HAP-1 (cell line): Measurements from ENCODE around the gene ARL6IP4.

Experiments used
- DNase-seq, 2 experiments: peaks; one replicate each; pipeline ENCODE4 v3.0.0-alpha.2; 2016 to 2020; ENCODE audit warnings: low spot score in 2 of 2
- H3K27me3 ChIP-seq: fragments of 250-450 bp; sonication (Bioruptor Pico); 2 replicates; pipeline ENCODE4 v1.5.1; 2020; ENCODE audit warnings: low read depth, mild to moderate bottlenecking, moderate library complexity
- H3K36me3 ChIP-seq: fragments of 250-450 bp; sonication (Bioruptor Pico); replicated peaks from 2 replicates; pipeline ENCODE4 v1.5.1; 2020; ENCODE audit warnings: mild to moderate bottlenecking
- H3K4me1 ChIP-seq: fragments of 250-450 bp; sonication (Bioruptor Pico); 2 replicates; pipeline ENCODE4 v1.5.1; 2020; ENCODE audit warnings: mild to moderate bottlenecking
- H3K4me3 ChIP-seq: fragments of 250-450 bp; sonication (Bioruptor Pico); 2 replicates; pipeline ENCODE4 v1.5.1; 2020; ENCODE audit warnings: mild to moderate bottlenecking, moderate library complexity
- H3K9me3 ChIP-seq: fragments of 250-450 bp; sonication (Bioruptor Pico); 2 replicates; pipeline ENCODE4 v1.5.1; 2020; ENCODE audit warnings: mild to moderate bottlenecking, moderate library complexity
- in situ Hi-C: fragments of 300-500 bp; cut with MboI; formaldehyde crosslinking; loops from 3 replicates; pipeline ENCODE4 v1.14.3; 2020; ENCODE audit warnings: low sequenced_read_pairs, inconsistent platforms, mixed read lengths

ARL6IP4 gene

DNA sequence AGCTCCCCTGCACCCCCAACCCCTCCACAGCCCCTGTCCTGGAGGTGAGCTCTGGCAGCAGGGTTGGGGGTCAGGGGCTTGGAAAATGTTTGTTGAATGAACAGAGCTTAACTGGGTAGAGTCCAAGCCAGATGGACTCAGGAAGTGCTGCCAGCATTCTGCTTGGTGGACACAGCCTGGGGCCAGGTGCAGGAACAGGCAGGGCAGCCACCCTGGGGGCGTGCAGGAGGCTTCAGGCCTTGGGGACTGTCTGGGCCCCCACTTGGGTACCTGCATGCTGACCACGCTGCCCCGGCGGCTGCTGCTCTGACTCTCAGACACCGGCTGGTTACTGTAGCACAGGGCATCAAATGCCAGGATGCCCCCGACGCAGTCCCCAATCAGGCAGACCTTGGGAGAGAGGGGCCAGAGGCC is 15.7 kb downstream of the ARL6IP4 start:
- H3K36me3 ChIP-seq: no peaks in the 10 kb centered on the region
- no peaks in the 10 kb centered on the region for H3K9me3 ChIP-seq
- no peak overlapping the region for H3K4me3 ChIP-seq
- H3K27me3 ChIP-seq: no peaks in the 10 kb centered on the region
- in situ Hi-C loops: no loop called here
- no peaks in the 10 kb centered on the region for H3K4me1 ChIP-seq
- DNase-seq: no peak

DNA sequence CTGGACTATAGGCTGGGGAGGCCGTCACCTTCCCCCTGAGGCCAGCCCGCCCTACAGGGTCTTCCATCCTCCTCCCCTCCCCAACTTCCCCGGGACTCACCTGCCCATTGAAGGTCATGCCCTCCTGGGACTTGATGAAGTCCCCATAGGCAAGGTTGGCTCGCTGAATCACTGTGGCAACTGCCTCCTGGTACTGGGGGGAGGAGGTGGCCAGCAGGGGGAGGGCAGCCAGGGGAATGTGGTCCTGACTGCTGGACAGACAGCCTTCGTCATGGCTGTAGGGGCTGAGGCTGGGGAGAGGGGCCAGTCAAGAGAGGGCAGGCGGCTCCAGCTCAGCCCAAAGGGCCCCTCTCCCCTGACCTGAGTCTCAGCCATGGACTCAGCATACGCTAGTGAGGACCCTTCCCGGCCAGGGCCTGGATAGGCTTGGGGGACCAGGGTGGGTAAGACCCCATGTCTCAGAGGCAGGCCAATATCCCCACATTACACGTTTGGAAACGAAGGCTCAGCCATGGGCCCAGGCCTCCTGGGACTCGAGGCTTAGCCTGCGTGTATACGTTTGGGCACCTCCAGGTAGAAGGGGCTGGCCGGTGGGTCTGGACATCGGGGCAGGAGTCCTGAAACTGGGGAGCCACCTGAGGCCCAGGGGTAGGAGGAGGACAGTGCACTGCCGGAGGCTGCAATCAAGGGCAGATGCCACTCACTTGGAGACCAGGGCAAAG is 16.3 kb downstream of the ARL6IP4 start:
- Histone ChIP-seq H3K36me3 (no peaks in the 10 kb centered on the region), H3K9me3 (no peaks in the 10 kb centered on the region), H3K4me3 (no peak overlapping the region), H3K4me1 (no peaks in the 10 kb centered on the region), H3K27me3 (no peaks in the 10 kb centered on the region)
- DNase-seq: no peak
- in situ Hi-C loops: no loop called here

DNA sequence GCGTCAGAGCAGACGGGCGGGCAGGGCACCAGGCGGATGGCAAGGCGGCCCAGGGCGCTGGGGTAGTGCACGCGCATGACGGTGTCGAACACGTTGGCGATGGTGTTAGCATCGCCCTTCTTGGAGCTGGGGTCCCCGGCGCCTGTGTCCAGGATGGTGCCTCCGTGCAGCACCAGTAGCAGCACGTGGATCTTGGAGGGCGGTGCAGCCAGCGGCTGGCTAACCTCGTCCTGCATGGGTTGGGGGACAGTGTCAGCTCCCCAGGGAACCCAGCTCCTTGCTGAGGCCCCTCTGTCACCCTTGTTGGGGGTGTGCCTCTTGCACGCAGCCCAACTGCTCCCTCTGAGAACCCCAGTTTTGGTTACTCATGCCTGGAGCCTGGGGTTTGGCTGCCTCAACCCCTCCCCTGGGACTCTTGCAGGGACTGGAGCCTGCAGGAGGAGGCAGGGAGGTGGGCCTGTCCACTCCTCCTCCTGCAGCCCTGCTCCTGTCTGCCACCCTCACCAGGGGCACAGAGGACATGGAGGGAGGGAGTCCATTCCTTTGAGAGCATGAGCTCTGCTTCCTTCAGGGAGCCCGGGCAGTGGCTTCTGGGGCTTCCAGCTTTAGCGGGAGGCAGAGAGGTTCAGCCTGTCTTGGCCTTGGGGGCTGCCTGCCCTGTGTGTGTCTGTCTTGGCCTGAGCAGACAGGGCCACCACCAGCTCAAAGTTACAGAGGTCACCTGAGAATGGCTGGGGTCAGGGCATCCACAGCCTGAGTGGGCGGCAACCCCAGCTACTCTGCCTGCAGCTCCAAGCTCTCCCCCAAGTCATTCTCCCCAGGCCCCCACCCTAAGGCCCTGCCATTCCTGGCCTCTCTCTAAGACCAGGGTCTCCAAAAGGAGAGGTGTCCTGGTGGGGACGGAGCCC is 17.1 kb downstream of the ARL6IP4 start:
- no peaks in the 10 kb centered on the region for H3K4me1 ChIP-seq
- no peaks in the 10 kb centered on the region for H3K36me3 ChIP-seq
- no peaks in the 10 kb centered on the region for H3K9me3 ChIP-seq
- no peak for DNase-seq
- in situ Hi-C loops: no loop called here
- H3K27me3 ChIP-seq: no peaks in the 10 kb centered on the region
- H3K4me3 ChIP-seq: no peak overlapping the region

DNA sequence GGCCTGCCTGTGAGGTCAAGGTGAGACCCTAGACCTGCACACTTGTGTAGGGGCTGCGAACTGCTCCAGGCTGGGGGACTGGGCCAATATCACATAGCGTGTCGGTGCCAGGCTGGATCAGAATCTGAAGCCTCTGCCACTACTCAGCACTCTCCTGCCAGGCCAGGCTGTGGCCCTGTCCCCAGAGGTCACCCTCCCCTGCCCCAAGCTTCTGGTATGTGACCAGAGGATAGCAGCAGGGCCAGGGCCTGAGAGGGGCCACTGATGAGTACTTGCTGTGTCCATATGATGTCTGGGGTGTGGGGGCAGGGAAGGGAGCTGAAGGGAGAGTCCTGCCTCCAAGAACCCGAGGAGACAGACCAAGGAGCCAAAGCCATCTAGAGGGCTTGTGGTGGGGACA is 17.8 kb downstream of the ARL6IP4 start:
- Histone ChIP-seq H3K4me1 (no peaks in the 10 kb centered on the region), H3K9me3 (no peaks in the 10 kb centered on the region), H3K4me3 (no peak overlapping the region), H3K27me3 (no peaks in the 10 kb centered on the region), H3K36me3 (no peaks in the 10 kb centered on the region)
- DNase-seq: no peak
- in situ Hi-C loops: no loop called here

DNA sequence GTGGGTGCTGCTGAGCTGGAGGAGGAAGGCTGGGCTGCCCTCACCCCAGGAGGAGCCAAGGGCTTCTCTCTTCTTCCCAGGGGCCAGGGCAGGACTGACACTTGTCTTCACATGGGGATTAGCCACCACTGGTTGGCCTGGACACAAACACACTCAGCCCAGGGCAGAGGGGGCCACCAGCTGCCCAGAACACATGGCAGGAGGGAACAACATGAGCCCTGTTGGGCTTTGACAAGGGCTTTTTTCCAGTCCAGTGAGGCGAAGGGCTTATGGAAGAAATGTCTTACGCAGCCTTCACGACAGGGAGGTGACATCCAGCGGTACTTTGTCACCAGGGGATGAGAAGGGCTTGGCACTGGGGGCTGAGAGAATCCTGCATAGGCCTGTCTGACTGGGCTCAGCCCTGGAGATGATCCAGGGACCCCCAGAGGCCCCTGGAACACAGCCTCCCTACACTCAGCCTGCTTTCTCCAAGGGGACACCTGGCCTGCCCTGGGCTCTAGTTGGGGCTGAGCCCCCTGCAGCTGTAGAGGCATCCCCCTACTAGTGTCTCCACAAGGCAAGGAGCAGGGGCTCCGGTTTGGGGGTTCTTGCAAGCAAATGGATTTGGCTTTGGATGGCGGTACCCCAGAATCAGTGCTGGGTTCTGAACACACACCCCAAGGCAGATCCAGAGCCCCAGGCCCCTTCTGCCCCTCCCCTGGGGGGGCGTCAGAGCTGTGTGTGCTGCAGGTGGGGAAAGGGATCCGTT is 18.9 kb downstream of the ARL6IP4 start:
- Histone ChIP-seq H3K4me1 (no peaks in the 10 kb centered on the region), H3K27me3 (no peaks in the 10 kb centered on the region), H3K36me3 (no peaks in the 10 kb centered on the region), H3K4me3 (no peak overlapping the region), H3K9me3 (no peaks in the 10 kb centered on the region)
- no peak for DNase-seq
- in situ Hi-C loops: no loop called here

DNA sequence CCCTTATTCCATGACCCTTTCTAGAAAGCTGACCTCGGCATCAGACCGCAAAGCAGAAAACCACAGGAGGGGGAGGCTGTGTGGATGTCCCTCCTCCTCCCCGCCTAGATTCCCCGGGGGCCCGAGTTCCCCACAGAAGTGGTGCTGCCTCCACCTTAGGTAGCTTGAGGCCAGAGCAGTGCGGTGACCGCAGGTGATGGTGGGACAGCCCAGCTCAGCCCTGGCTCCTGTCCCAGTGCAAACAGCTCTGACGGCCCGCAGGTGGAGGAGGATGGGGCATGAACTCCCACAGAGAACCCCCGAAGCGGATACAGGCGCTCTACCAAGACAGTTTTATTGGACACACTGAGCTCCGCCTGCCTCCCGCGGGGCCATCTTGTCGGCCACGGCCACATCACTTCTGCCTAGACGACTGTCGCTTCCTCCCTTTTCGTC is 19.5 kb downstream of the ARL6IP4 start:
- in situ Hi-C loops: no loop called here
- no peaks in the 10 kb centered on the region for H3K9me3 ChIP-seq
- no peaks in the 10 kb centered on the region for H3K36me3 ChIP-seq

DNA sequence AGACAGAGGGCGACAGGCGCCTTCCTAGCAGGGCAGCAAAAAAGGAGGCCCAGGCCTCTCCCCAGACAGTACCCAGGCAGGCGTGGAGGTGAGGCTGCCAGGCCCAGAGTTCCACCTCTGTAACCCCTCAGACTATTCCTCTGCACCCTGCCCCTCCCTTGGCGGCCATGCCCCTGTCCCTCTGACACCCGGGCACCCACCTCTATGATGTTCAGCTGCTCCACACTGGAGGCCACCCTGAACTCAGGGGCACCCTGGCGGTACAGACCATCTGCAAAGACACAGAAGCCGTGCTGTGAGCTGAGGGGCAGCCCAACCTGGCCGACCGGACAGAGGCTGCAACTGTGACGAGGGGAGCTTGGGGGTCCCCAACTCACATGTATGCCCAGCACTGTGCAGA is 20.1 kb downstream of the ARL6IP4 start:
- H3K9me3 ChIP-seq: no peaks in the 10 kb centered on the region
- in situ Hi-C loops: no loop called here
- H3K36me3 ChIP-seq: no peaks in the 10 kb centered on the region
- no peak overlapping the region for H3K4me3 ChIP-seq
- no peaks in the 10 kb centered on the region for H3K27me3 ChIP-seq
- no peaks in the 10 kb centered on the region for H3K4me1 ChIP-seq
- DNase-seq: no peak

More for the DNA sequence above, 19.5 kb downstream of the ARL6IP4 start:
- DNase-seq: no peak
- Histone ChIP-seq H3K4me1 (no peaks in the 10 kb centered on the region), H3K4me3 (no peak overlapping the region), H3K27me3 (no peaks in the 10 kb centered on the region)

DNA sequence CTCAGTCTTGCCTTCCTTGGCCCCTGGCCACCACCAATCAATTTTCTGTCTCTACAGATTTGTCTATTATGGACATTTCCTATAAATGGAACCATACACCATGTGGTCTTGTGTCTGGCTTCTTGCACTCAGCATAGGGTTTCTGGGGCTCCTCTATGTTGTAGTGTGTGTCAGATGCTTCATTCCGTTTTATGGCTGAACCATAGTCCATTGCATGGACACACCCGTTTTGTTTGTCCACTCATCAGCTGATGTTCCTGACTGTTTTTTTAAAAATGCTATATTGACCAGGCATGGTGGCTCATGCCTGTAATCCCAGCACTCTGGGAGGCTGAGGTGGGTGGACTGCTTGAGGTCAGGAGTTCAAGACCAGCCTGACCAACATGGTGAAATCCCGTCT is 21.0 kb downstream of the ARL6IP4 start:
- no peaks in the 10 kb centered on the region for H3K27me3 ChIP-seq
- H3K9me3 ChIP-seq: no peaks in the 10 kb centered on the region
- no peaks in the 10 kb centered on the region for H3K4me1 ChIP-seq
- in situ Hi-C loops: no loop called here
- H3K4me3 ChIP-seq: no peak overlapping the region
- DNase-seq: no peak
- H3K36me3 ChIP-seq: no peaks in the 10 kb centered on the region

DNA sequence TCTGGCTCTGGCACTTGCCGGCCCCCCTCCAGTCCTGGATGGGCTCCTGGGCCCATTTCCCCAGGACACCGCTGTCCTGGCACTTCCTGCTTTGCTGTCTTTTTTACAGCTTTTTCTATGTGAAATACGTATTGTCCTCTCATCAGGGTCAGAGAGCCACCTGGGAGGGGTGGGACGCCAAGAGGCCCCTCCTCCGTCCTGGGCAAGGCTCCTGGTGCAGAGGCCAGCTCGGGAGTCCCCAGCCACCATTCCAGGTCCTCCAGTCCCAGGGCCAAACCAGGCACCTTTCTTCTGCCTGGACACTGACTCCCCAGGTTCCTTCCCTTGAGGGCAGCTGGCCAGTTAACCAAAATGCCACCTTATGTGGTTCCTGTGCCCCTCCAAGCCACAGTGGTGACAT is 22.8 kb downstream of the ARL6IP4 start:
- Histone ChIP-seq H3K36me3 (no peaks in the 10 kb centered on the region), H3K9me3 (no peaks in the 10 kb centered on the region), H3K4me1 (no peaks in the 10 kb centered on the region), H3K27me3 (no peaks in the 10 kb centered on the region), H3K4me3 (no peak overlapping the region)
- in situ Hi-C loops: no loop called here
- no peak for DNase-seq

DNA sequence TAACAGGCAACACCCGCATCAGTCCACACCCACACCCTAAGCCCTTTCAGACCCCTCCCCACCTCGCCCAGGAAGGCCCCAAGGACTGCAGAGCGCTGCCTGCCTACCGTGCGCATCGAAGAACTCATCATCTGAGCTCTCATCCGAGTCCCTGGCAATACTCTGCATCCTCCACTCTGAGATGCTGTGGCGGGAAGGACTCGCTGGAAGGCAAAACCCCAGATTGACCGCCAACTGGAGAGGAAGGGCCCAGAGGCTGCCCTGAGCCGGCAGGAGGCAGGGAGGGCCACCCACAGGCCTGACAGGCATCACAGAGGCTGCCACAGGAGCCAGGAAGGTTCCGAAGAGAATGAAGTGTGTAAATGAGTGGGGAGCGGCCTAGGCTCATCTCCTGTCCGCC is 23.8 kb downstream of the ARL6IP4 start:
- H3K36me3 ChIP-seq: no peaks in the 10 kb centered on the region
- H3K4me1 ChIP-seq: no peaks in the 10 kb centered on the region
- in situ Hi-C loops: no loop called here
- no peak overlapping the region for H3K4me3 ChIP-seq
- DNase-seq: no peak
- H3K9me3 ChIP-seq: no peaks in the 10 kb centered on the region
- H3K27me3 ChIP-seq: no peaks in the 10 kb centered on the region

DNA sequence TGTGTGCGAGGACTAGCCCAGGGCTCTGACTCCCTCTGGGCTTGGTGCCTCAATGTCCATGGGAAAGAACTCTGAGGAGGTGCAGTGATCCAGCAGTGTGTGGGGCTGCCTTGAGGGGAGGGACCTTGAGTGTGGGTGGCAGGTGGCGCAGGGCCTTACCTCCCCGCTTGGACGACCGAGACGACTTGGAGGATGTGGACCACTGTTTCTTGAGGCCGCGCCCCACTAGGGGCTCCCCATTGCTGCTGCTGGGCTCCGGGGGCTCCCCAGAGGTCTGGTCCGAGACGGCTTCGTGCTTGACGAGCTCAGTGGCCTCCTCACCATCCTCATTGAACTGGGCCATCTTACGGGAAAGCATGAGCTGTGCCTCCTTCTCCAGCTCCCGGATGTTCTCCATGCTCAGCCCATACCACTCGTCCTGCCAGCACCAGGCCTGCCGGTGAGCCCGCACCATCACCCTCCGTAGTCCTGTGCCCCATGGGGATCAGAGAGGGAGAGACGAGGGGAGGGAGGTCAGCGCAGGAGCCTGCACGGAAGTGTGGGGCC is 24.7 kb downstream of the ARL6IP4 start:
- no peak overlapping the region for H3K4me3 ChIP-seq
- H3K9me3 ChIP-seq: no peaks in the 10 kb centered on the region
- H3K27me3 ChIP-seq: no peaks in the 10 kb centered on the region
- no peaks in the 10 kb centered on the region for H3K4me1 ChIP-seq
- in situ Hi-C loops: no loop called here
- H3K36me3 ChIP-seq: no peaks in the 10 kb centered on the region
- DNase-seq: no peak

DNA sequence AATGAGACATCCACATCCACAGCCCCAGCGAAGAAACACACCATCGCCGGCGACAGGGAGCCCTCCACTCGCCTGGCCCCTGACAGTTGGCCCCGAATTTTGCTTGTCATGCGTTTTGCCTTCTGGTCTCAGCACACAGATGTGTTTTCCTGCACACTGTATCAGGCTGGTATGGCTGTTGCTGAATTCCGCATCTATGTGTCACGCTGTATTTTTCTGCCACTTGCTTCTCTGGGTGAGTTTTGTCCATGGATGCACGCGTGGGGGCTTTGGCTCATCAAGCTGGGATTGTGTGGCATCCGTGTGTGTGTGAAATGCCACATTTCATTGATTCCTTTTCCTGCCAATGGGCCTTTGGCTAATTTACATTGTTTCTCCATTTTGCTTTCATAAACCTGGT is 26.5 kb downstream of the ARL6IP4 start:
- H3K4me3 ChIP-seq: no peak overlapping the region
- H3K36me3 ChIP-seq: no peaks in the 10 kb centered on the region
- no peak for DNase-seq
- no peaks in the 10 kb centered on the region for H3K27me3 ChIP-seq
- H3K4me1 ChIP-seq: no peaks in the 10 kb centered on the region
- in situ Hi-C loops: no loop called here
- no peaks in the 10 kb centered on the region for H3K9me3 ChIP-seq

DNA sequence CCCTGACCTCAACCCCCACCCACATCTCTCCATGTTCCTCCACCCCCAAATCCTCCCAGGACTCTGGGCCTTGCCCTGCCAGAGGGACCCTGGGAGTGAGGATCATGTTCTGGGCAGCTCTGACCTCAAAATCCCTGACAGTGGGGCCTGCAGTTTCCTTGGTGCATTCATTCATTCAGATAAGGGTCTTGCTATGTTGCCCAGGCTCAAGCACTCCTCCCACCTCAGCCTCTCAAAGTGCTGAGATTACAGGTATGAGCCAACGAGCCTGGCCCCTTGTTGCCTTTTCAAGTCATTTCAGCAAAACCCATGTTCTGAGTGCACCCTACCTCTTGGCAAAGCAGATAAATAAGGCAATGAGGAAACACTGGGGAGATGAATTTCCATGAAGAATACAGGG is 29.6 kb downstream of the ARL6IP4 start:
- Histone ChIP-seq H3K4me3 (no peak overlapping the region), H3K36me3 (no peaks in the 10 kb centered on the region), H3K27me3 (no peaks in the 10 kb centered on the region), H3K4me1 (no peaks in the 10 kb centered on the region), H3K9me3 (no peaks in the 10 kb centered on the region)
- in situ Hi-C loops: no loop called here
- DNase-seq: no peak
